CD1c-positive myeloid dendritic cell (primary cell): ENCODE measurements around the gene MVB12B.
A peak's percentile ranks its signal among the peaks of the same experiment; 100 is the strongest.

Source experiments
- DNase-seq: peaks from one replicate; pipeline ENCODE4 v3.0.0-alpha.2; 2016; ENCODE audit errors: extremely low spot score

Gene MVB12B

DNA sequence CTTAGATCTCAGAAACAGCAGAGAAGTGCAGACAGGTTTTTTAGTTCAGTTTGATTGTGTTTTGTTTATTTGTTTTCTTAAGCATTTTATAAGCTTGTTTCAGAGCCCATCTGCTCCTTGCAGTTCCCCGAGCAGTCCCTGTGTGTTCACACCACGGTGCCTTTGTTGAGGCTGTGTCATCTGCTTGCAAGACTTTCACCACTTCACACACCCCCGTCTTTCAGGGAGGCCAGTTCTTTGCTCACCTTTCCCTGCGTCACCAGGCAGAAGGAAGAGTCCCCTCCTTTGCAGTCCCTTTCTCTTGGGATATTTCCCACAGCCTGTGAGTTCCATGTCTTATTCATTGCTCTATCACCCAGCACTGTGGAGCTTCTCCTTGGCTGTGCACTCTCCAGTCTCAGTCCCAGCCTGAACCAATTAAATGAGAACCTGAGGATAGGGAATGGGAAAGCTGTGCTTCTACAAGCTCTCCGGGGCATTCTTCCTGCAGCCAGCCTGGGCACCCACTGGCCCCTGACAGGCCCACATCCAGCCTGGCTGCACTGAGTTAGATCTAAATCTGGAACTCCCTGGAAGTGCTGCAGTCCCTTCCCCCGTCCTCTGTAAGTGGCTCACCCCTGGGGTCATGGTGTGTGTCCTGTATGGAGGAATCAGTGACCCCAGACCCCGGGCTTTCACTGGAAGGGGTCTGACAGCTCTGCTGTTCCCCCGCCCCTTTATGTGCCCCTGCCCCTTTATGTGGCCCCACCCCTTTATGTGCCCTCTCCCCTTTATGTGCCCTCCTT lies 5.5 kb downstream of the MVB12B start:
- DNase-seq = no peak

DNA sequence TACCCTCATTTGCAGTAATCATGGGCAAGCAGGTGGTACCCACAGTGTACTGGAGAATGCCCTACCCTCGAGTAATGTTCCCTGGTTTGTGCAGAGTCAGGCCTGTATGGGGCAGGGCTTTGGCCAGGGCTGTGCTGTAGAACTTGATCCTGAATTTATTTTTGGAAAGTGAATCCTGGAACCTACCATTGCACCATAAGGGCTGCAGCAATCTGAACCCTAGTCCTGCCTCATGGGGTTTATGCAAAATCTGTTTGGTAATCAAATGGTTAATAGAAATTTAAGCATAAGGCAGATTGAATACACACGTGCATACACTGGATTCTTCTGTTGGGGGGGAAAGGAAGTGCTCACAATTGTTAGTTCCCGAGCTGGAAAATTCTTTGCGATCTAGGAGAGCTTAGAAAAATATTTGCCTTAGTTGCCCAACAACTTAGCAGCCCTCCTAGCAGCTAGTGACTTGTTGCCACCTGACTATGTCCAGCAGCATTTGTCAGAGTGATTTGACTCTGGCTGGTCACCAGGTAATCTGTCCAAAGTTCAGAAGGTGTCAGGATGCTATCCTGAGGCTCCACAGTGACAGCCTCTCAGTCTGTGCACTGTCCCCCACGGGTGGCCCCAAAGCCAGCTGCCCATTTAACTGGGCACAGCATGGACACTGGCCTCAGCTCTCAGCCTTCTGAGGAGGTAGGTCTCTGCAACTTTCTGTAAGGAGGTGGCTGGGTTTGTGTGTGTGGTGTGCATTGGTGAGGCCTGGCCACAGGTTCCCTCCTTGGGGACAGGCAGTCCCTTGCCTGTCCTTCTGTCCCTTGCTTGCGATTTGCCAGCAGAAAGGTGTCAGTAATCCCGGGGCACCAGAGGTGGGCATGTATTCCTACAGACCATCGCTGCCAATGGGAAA lies 8.3 kb downstream of the MVB12B start:
- DNase-seq = no peak

DNA sequence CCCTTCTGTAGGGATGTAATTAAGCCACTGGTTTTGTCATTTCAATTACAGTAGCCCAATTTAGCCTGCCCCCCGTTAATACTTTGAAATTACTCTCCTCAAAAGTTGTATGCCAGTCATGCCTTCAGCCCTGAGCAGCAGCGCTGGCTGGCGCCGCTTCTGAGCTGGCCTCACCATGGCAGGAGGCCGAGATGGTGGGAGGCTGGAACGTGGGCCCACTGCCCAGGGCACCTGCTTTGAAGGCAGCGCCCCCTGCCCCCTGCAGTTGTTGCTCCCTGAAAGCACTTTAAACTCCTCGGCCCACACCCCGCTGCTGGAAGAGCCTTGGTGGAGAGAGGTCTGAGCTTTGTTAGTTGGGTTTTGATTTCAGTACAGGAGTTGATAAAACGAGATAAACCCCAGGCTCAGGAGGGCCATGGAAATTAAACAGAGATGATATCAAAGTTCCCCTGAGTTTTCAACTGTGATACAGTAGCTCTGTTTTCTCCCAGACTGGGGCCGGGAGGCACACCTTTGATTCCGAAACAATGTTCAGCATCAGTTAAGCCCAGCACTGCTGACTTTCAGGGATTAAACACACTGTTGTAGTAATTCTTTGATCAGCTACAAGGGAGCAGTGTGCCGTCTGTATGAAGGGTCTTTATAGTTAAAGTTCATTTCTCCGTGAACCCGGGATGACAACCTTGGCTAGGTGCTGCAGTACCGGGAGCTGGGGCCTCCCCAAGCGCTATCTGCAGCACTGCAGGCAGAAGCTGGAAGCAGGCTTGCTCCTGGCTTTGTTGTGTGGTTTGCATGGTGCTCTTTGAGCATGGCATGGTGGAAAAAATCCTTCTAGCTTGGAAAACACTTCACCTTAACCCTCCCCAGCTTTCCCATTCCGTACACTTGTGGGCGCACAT lies 9.5 kb downstream of the MVB12B start:
- no peak for DNase-seq

DNA sequence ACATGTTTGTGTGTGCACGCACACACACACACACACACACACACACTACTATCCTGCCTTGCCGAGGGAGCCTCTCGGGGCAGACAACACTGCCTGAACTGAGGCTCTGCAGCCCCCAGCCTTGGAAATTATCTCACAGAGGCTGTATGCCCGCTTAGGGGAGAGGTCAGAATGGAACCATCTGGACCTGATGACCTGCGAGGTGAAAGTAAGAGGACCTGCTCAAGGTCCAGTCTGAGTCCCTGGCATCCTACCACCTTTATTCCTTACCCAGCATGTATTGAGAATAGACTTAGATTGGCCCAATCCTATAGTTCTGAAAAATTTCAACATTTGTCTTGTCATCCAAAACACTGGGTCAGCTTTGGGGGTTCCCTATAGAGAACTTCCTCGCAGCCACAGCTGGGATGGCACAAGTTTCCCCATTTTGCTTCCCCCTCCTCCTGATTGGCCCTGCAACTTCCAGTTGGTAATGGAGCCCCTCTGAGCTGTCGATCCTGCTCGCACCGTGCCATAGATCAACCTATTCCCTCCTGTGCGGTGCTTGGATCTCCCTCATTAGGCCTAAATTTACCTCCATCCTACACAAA lies 10.2 kb downstream of the MVB12B start:
- DNase-seq = peak; percentile 56

DNA sequence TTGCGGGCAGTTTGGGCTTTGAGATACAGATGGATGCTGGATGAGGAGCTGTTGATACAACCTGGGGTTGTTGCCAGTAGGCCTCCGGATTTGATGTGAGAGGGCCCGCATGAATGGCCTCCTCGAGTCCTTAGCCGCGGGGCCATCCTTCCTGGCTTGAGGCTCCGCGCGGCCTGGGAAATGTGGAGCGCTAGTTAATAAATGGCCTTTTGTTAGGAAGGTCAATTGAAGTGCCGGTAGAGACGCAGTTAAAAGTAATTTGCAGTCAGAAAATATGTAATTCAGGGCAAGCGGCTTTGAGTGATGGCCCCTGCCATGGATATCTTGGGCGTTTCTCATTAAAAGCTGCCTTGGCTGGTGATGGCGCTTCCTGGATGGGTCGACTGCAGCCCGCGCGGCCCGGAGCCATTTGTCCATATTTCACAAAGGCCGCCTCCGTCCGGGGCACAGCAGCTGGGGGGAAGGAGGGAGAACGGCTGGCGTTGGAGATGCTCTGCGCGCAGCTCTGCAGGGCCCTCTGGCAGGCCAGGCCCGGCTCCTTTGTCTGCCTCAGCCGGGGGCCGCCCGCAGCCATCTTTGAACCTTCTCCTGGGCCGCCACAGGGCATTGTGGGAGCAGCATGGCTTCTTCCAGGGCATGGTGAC lies 11.2 kb downstream of the MVB12B start:
- DNase-seq = no peak

DNA sequence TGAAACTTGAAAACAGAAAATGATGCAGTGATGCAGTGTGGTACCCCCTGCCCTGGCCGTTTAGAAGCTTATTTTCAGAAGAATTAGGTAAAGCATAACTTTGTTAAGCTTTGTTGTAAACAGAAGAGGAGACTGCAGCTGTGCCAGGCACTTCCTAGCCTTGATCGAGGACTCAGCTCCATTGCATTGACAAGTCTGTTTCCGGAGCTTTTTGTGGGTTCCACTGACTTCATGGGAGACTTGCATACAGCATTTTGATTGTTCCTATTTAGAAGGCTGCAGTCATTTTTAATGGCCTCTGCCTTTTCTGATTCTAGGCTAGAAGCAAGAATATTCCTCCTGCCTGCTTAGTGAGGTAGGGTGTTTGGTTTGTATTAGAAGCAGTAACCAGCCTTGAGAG lies 12.3 kb downstream of the MVB12B start:
- DNase-seq = no peak

DNA sequence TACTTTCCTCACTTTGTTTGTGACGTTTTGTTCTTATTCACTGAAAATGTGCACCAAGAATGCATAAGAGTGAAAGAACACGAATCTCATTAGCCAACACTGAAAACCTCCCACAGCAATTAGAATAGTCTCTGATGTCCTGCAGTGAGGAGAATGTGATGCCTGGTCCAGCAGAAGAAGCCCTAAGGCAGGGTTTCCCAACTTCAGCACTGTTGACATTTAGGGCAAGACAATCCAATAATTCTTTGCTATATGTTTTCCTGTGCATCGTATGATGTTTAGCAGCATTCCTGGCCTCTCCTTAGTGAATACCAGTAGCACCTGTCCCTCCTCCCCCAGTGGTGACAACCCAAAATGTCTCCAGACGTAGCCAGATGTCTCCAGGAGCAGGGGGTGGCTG lies 14.8 kb downstream of the MVB12B start:
- DNase-seq = no peak

DNA sequence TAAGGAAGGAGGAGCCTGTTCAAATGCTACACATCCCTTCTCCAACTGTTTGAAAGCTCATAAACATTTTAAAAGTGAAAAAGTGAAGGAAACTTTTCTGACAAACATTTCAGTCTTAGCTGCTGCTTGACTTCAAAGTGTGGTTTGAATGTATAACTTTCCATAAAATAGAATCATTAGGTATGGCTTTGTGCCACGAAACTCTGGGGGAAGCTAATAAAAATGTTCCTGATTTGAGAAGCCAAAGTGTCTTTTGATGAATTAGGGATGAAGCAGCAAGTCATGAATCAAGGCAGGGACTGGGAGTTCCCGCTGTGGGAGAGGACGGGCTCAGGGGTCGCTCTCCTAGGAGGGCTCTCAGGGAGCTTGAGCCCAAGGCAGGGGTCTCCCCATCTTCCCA lies 15.3 kb downstream of the MVB12B start:
- no peak for DNase-seq

DNA sequence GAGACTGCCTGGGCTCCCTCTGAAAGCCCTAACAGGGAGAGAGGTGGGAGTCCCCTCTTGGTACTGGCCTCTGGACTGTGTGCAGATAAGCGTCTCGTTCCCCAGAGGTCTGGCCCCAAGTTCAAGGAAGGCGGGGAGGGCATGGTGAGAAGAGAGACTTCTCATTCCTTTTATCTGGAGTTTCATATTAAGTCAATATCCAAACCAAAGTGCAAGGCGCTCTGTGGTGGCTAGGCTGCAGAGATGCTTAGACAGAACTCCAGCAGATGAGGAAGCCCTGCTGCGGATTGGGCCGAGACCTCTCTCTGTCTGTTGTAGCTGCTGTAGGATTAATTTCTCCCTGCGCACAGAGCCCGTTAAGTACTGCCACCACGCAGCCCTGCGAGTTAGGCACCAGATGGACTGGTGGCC lies 16.0 kb downstream of the MVB12B start:
- no peak for DNase-seq

DNA sequence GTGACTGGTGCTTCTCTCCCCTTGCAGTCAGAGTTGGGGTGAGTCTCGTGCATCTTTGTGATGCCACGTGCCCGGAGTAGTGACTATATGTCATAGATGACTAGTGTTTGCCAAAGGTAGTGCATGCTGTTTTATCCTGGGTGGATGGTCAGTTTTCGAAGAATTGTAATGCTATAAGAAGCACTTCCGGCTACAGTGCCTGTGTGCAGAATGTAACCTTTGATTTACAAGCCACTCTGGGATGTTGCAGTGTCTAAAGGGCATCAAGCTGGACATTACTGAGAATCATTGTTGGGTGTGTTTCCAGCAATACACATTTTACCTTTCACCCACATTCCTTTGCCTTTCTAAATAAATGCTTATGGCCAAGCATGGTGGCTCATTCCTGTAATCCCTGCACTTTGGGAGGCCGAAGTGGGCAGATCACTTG lies 16.7 kb downstream of the MVB12B start:
- DNase-seq = no peak

DNA sequence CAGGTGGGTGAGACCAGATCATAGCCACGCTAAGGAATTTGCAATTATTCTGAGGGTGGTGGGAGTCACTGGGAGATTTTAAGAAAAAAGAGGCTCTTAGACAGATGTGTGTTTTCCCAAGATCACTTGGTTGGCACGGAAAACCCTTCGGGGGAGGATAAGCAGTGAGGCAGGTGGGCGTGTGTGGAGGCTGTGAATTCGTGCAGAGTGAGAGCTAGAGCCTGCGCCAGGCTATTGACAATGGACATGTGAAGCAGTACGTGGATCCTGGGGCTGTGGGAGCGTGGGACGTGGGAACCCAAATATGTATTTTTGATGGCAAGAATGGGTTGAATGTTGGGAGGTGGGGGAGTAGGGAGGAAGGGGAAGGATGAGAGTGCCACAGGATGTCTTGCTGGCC lies 19.4 kb downstream of the MVB12B start:
- DNase-seq = no peak

DNA sequence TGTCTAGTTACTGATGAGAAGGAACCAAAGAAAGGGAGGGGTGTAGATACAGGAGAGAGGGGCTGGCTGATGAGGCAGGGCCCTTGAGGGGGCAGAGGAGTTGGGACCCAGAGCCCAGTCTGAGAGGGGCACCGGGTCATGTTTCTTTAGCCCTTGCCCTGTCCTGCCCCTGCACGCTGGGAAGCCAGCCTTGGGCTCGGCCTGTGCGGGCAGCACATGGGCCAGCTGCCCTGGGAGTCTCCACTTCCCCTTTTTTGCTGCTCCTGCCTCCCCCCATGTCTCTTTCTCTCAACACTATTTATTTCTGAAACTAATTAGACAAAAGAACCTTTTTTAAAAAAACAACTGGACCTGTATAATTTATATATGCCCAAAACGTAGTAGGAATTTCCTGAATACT lies 20.5 kb downstream of the MVB12B start:
- peak; percentile 55 for DNase-seq

DNA sequence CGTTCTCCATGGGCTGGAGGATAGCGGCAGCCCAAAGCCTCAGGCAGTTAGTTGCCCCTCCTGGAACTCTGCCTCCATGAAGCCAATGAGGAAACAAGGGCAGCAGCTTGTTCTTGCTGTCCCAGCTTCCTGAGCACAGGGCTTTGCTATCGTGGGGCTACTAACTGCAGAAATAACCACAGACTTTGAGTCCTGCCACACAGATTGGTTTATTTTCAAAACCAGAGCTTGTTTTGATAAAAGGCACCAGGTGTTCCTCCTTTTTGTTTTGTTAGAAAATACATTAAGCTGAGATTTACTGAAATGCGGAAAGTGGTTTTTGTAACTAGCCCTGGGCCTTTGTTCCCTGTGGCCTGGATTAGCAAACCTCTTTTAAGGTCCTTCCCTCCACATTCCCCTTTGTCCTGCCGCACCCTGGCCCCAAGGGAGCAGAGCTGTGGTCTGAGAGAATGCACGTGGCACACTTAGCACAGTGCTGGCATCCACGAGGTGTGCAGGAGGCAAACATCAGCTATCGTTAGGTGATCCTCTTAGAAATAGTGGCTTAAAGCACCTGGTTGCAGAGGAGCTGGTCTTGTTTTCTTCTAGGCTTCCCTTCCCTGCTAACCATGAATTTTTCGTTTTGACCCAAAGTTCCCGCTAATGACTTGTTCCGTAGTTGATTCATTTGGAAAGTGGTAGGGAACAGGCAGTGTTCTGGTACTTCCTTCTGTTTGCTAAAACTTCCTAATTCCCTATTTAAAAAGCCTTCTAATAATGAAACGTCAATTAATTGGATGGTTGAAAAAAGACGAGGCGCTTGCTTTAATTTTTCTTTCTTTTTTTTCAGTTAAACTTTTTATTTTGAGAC lies 21.5 kb downstream of the MVB12B start:
- peak; percentile 79 for DNase-seq

DNA sequence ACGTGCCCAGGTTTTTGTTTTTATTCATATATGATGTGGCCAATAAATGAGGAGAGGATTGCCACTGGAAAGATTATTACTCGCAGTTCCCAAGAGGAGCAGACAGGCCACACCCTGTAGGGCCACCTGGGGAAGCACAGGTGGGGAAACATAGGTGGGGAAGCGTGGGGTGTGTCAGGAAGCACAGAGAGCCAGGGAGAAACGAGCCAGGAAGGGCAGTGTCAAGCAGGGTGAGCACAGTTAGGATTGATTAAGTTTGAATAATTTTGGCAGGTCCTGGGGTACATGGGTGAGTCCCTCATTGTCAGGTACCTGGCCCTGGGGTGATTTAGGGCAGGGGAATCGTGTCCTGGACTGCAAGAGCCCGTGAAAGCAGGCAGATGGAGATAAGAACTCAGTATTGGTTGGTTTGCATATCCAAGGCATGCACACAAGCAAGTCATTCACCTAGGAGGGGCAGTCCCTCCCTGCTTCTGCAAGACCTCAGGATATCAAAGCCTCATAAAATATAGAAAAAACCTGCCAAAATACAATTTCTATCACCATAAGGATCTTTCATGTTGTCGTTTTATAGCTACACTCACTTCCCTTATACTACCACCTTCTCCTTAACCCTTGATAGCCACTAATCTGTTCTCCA lies 22.4 kb downstream of the MVB12B start:
- no peak for DNase-seq

DNA sequence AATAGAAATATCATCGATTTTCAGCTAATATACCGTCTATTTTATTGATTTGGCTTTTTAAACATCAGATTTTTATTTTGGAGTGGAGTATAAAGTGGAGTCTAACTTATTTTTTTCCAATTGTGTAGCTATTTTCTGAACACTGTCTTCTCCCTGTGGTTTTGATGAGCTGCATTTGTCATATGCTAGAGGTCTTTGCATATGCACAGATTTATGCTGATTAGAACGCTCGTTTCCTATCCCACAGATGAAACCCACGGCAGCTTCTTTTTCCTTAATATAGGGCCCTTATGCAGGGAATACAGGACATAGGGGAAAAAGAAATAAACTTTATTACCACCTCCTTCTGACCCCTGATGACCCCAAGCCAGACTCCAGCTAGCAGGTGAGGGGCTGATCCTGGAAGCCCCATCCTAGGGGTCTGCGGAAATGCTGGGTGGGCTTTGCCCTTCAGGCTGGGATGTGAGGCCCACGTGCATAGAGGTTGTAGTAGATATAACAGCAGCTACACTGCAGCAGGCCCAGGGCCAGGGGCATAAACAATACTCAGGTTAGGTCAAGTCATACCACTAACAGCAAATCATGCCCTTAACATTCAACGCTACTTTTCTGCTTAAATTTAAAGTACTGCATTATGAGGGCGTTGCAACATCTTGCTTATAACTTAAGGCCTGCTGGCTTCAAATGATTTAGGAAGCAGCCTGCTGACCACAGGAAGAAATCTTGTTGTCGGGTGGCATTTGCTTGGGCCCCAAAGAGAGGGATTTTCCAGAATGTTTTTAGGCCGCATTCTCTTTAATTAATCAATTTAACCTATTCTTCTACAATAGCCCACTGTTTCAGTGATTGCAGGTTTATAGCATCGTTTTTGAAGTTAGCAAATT lies 28.5 kb downstream of the MVB12B start:
- no peak for DNase-seq

DNA sequence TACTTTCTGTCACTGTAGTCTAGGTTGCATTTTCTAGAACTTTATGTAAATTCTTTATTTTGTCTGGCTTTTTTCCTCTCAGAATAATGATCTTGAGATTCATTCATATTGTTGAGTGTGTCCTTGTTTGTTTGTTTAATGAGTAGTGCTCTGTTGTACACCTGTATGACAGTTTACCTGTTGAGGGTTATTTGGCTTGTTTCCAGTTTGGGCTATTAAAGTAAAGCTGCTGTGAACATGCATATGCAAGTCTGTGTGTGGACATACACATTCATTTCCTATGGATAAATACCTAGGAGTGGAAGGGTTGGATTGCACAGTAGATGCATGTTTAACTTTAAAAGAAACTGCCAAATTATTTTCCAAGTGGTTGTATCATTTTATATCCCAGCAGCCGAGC lies 30.4 kb downstream of the MVB12B start:
- DNase-seq = no peak

DNA sequence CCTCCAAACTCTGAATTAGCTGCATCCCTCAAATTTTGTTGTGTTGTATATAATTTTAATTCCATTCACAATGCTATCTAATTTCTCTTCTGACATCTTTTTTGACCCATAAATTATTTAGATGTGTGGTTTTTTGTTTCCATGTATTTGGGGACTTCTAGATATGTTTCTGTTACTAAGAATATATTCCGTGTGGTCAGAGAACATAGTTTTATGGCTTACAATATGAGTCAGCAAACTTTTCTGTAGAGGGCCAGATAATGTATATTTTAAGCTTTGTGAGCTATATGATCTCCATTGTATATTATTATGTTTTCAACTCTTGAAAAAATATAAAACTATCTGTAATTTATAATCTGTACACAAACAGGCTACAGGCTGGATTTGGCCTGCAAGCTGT lies 33.4 kb downstream of the MVB12B start:
- no peak for DNase-seq

DNA sequence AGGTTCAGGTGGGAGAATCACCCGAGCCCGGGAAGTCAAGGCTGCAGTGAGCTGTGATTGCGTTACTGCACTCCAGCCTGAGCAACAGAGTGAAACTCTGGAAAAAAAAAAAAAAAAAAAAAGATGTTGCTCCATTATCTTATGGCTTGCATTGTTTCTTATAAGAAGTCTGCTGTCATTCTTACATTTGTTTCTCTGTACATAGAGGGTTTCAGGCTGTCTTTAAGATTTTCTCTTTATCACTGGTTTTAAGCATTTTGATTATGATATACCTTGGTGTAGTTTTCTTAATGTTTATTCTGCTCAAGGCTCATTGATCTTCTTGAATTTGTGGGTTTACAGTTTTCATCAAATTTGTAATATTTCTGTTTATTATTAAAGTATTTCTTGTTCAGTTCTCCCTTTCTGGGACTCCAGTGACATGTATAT lies 35.2 kb downstream of the MVB12B start:
- DNase-seq = no peak

DNA sequence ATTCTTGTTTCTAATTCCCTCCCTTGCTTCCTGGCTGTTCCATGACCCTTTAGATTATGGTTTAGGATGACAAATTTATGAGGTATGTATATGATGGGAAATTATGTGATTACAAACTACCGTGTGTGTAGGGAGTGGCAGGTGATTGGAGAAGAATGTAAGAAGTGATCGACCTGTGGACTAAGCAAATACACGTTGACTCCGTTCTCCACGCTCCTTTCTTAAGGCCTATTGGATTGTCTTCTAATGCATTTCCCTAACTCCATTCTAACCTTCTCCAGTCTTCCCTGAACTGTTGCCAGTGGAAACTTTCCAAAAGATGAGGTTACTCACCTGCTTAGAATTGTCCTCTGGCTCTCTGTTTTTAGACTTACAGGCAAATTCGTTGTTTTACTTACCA lies 36.6 kb downstream of the MVB12B start:
- no peak for DNase-seq
